GM06990 (cell line): ENCODE data around the gene GNG4.

Experiments used
- DNase-seq: peaks from one replicate; pipeline ENCODE4 v3.0.0-alpha.2; 2011; ENCODE audit not compliant: insufficient read length; ENCODE audit errors: extremely low read depth
- H3K27me3 ChIP-seq: replicated peaks from 2 replicates; pipeline ENCODE4 v1.6.0; 2011; ENCODE audit warnings: low read length; ENCODE audit not compliant: control insufficient read depth, insufficient read depth
- H3K36me3 ChIP-seq: 2 replicates; pipeline ENCODE4 v1.5.1; 2011; ENCODE audit warnings: low read length; ENCODE audit not compliant: control insufficient read depth, insufficient read depth
- H3K4me3 ChIP-seq: replicated peaks from 2 replicates; pipeline ENCODE4 v1.5.1; 2011; ENCODE audit warnings: low read depth, mild to moderate bottlenecking, control low read depth, low read length
- CTCF ChIP-seq: IDR thresholded peaks from 2 replicates; pipeline ENCODE4 v1.5.1; 2011; ENCODE audit warnings: low read length, control low read depth, mild to moderate bottlenecking, inconsistent platforms; ENCODE audit not compliant: insufficient read depth, poor library complexity, severe bottlenecking

The GNG4 gene

GRCh38 chr1:235657747-235658526 is 8.4 kb upstream of the GNG4 start:
- Histone ChIP-seq H3K27me3 (no peaks in the 10 kb centered on the region), H3K4me3 (no peak overlapping the region), H3K36me3 (no peaks in the 10 kb centered on the region)
- DNase-seq, result no peak
- TF ChIP-seq CTCF, result no peak

GRCh38 chr1:235657269-235657668 is 7.7 kb upstream of the GNG4 start:
- H3K36me3 ChIP-seq, result no peaks in the 10 kb centered on the region
- no peak for DNase-seq
- no peak for TF ChIP-seq CTCF
- no peaks in the 10 kb centered on the region for H3K27me3 ChIP-seq
- no peak overlapping the region for H3K4me3 ChIP-seq

GRCh38 chr1:235652364-235652763 is 2.8 kb upstream of the GNG4 start:
- no peak overlapping the region for H3K4me3 ChIP-seq
- no peaks in the 10 kb centered on the region; the same call in 1 of the 2 replicates for H3K27me3 ChIP-seq
- H3K36me3 ChIP-seq, result no peaks in the 10 kb centered on the region
- no peak for DNase-seq
- TF ChIP-seq CTCF, result no peak

GRCh38 chr1:235651170-235651806 is 1.7 kb upstream of the GNG4 start:
- no peak overlapping the region for H3K4me3 ChIP-seq
- no peak for TF ChIP-seq CTCF
- H3K27me3 ChIP-seq, result no peaks in the 10 kb centered on the region; the same call in 1 of the 2 replicates
- DNase-seq, result no peak
- H3K36me3 ChIP-seq, result no peaks in the 10 kb centered on the region

- TF ChIP-seq CTCF, result no peak
- no peaks in the 10 kb centered on the region; the same call in 1 of the 2 replicates for H3K27me3 ChIP-seq
- no peaks in the 10 kb centered on the region for H3K36me3 ChIP-seq
- H3K4me3 ChIP-seq, result peak overlapping the region; percentile 10
- DNase-seq, result no peak
These were observed 971 bp upstream of the GNG4 start for GRCh38 chr1:235650341-235651169.
